NOMO-1 (cell line): Measurements from ENCODE around the gene MAD2L1.
"Not testable (repeated sequence)": the region's sequence is repeated elsewhere in the genome, so short reads cannot be mapped to it uniquely, and the experiment has no call there.

Source experiments
- DNase-seq, 2 experiments: peaks; one replicate each; lab custom pipeline; 2025; ENCODE audit not compliant: unreplicated experiment in 2 of 2; lab: John Stamatoyannopoulos, UW

The MAD2L1 gene

DNA sequence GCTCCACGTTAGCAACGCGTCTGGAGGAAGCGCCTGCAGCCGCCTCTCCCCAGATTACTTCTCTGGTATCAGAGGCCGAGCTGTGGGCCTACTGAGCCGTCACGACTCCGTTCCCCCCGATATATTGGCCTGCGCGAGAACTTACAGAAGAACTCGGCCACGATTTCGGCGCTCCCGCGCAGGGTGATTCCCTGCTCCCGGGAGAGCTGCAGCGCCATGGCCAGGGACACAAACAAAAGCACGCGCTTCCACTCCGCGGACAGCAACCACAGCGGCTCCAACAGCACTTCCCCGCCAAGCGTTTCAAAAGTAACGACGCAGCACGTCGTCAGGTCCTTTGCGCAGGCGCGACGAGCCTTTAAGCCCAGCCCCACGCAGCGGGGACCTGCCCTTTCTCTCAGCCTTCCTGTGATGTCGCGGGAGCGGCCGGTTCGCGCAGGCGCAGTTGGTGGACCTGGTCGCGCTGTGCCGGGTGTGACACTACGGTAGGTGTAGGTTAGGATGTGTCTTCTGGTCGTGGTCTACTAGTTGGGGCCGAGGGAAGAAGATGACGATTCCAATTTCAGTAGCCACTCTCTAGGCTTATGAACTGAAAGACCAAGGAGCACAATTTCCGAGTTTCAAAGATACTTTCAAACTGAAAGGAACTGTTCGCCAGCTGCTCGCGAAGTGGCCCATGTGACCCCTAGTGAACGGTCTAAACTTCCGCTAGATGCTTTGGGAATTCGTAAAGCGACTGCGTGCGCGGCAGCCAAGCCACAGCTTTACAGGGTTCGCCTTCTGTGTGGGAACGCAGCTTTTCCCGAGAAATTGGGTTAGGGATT lies at the start of gene MAD2L1:
Gene MAD2L1, minus strand, starts transcription at position 332 of the 824 bp plus-strand sequence. Its CDS starts 114 bp downstream, at position 218.
- peak; percentile 95 to 96 for DNase-seq

DNA sequence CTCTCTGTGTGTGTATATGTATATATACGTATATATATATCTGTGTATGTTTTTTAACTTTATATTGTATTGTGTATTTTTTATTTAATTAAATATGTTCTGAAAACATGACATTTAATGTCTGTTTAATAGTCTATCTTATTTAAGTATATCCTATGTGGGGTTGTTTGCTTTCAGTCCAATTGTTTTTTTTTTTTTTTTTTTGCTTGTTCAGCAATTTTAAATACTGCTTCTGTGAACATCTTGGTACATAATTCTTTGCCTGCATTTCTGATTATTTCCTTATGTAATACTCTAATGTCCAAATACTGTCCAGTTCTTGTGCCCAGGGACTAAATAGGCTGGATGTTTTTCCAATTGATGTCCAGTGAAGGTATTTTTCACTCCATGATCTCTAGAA lies 45.1 kb upstream of the MAD2L1 start:
- no peak for DNase-seq

DNA sequence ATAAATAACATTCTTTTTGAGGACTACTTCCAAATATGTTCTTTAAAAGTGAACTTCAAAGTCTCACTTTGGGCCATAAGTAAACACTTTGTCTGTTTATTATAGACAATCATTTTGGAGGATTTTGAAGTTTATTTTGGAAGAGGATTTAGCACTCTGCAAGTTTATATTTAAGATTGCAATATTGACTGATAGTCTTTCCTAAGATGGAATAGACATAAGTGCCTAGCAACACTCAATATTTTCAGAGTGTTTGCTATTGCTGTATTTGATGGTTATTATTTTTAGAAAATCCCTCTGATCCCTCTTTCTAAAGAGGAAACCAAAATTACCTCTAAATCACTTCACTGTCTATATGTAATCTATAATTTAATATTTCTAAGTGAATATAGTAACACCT lies 42.8 kb upstream of the MAD2L1 start:
- DNase-seq, result no peak

DNA sequence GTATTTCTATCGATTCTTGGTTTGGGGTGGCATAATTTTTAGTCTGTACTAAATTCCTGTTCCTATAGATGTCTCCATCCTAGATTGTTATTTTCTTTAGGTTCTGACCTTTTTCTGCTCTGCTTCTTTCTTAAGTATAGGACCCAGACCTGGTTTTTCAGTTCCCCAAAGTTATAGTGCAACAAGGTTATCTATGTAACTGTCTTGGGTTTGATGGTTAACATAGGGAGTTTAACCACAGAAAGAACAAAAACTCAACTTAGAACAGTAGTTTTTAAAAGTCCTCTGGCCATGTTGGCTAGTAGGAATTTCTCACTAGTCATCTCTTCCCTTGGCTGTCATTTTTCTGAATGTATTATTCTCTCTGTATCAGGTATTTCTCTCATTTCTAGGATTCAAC lies 38.8 kb upstream of the MAD2L1 start:
- no peak for DNase-seq

DNA sequence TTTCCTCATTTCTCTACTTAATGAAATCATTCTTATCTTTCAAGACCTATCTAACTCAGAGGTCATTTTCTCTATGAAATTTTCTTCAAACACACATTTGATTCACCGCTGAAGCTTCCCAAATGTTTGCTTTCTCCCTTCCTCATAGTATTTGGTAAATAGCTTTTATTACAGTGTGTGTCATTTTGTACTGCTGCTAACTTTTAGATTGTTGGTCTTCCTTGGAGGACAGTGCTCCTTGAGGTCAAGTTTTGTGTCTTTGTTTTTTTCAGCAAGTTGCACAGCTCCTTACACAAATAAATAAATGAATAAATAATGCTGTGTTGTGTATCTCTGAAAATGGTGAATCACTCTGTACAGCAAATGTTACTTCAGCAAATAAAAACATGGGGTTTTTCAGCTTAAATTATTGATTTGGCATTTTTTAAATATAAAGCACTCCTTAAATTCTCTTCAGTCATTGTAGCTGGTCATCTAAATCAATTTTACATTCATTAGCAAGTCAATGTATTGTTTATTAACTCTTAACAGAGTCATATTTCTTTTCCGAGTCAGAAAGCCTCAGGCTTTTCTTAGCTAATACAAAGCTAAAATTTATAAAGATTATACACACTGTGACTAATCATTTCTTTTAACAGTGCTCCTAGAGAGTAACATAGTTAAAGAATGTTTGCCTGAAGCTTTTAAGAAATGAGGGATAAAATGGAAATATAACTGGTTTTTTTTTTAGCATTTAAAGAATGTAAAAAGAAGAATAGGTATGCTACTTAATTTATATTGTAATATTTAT lies 30.1 kb upstream of the MAD2L1 start:
- DNase-seq, result no peak

DNA sequence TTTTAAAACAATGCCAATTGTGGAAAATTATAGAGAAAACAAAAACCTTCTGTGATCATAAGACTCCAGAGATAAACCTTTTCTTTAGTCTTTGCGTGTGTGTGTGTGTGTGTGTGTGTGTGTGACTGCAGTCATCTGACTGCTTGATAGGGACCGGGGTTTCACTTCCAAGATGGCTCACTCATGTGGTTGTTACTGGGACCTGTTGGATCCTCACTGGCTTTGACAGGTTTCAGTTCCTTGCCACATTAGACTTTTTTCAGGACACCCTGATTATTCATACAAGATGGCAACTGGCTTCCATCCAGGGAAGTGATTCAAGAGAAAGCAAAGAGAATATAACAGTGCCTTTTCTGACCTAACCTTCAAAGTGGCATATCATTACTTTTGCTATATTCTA lies 21.9 kb upstream of the MAD2L1 start:
- no peak for DNase-seq

DNA sequence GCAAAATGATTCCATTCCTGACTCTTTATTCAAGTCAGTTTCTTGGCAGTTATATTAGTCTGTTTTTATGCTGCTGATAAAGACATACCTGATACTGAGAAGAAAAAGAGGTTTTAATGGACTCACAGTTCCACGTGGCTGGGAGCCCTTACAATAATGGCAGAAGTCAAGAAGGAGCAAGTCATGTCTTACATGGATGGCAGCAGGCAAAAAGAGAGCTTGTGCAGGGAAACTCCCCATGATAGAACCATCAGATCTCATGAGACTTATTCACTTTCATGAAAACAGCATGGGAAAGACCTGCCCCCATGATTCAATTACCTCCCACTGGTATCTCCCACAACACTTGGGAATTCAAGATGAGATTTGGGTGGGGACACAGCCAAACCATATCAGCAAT lies 21.4 kb upstream of the MAD2L1 start:
- DNase-seq, result not testable (repeated sequence)

DNA sequence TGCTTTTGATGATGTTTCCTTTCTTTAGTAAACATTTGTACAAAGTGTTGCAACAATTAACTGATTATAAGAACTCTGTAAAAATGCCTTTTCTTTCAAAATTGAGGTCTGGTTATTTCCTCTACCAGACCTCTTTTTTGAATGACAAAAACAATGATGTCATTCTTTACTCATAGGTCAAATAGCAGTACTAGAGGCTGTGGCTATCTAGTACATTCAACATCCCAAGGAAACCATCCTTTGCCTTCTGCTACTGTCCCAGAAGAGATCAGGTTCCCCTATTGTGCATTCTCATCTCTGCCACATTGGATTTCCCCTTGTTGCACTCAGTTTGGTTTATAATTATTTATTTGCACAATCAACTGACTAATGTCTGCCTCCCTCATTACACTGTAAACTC lies 19.1 kb upstream of the MAD2L1 start:
- no peak for DNase-seq

DNA sequence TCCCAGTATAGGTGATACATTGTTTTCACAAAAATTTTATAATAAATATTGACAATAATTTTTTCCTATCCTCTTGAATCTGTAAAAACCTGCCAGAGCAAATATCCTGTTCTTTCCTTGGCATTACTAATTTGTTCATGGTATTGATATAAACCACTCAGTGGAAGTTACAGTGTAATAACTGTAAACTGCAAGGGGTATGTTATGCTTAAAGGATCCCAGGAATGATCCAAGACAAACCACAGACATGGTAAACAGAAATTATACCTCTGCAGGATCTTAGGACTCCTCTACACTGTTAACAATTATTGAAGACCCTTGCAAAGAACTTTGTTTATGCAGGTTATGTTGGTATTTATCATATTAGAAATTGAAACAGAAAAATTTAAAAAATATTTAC lies 17.7 kb upstream of the MAD2L1 start:
- DNase-seq, result no peak

DNA sequence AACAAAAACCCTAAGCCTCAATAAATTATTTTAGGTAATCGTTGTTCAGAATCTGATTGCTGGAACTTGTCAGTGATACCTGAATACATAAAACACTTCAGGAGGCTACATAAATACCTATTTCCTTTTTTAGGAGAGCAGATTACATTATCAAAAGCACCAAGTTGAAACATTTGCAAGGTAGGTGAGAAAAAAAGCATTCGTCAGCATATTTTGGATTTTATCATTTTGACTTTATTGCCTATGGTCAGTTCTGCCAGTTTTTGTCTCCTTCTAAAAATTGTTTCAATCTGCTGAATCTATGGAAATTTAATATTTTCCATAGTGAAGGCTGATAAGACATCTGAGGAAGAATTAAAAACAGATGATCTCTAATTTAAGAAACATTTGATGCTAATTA lies 16.5 kb upstream of the MAD2L1 start:
- no peak for DNase-seq

DNA sequence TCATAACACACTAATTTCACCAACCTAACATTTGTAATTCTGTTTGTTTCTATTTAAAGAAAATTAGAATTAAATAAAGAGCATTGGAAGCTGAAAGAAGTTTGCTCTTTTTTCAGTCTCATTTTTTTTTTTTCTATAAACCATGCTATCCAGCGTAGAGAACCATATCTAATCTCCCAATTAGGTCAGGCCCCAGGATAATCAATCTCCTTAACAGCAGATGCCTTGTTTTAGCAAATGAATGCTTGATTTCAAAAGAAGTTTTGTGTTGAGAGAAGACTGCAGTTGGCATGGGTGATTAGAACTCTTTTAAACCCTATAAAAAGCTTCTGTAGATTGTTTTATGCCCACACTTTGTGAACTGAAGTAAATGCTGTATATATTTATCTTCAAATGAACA lies 15.6 kb upstream of the MAD2L1 start:
- DNase-seq, result no peak

DNA sequence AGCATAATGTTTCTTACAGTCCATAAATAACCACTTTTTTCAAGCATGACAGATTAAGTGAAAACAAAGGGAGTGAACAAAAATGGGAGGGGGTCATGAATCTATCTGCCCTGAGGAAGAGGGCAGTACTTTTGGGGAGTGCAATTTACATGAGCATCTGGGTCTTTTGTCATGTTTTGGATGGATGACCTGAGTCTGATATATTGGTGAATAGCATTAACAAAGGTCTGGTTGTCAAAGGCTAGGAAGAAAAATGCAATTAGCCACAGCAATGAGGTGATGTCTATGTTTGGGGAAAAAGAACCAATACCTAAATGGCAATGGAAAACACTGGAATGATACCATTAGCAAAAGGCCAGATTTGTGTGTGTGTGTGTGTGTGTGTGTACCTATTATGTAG lies 15.1 kb upstream of the MAD2L1 start:
- DNase-seq, result no peak

DNA sequence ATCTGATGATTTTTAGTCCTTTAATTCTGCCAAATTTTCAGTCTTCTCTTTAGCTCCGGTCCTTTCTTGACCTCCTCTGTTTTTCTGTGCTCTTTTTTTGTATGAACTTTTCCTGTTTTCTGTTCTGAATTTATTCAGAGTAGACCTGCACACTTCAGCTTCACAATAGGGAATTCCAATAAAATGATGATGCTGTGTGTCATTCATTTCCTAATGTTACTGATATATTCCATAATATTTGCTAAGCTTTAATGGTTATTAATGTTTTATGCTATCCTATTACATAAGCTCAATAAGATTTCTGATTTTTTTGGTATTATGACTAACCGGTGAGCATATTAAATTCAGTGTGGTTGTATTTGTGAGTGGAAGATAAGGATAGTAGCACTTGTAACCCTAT lies 13.9 kb upstream of the MAD2L1 start:
- DNase-seq, result no peak

DNA sequence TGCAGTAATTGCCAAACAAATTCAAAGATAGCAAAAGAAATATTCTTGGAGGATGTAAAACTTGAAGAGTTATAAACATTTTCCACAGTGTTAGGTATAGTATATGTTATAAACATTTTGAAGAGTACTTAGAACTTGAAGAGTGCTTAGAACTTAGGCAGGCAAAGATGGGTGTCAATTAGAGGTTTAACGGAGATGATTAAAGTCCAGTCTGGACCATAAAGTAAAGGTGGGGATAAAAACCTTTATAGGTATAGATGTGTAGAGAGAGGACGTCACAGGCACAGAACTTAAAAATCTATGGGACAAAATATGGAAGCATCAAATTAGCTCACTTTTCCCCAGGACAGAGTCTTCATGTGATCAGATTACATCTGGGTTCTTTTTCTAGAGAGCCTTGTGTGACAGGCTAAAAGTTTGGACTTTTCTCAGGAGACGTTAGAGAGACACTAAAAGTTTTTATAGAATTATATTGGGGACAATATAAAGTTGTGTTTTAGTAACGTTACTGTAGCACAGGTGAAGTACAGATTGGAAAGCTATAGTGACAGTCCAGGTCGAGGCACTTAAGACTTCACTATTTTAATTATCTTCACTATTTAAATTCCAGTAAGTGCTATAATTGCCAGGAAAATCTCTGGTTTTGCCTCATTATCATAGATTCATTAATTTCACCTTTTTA lies 13.3 kb upstream of the MAD2L1 start:
- no peak for DNase-seq

DNA sequence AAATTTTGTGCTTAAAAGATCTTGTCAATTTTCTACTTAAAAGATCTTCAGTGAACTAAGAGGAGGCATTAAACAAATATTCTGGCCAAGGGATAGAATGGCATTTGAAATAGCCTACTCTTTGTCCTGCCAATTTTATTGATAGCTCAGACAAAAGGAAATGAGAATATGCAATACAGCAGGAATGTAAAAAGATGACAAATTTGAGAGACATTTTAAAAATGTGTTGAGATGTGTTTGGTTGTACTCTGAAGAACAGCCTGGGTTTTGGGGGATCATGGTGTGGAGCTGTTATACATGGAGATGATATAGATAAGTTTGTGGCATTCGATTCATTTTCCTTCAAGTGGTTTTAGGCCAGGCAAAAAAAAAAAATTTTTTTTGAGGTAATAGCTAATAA lies 11.6 kb upstream of the MAD2L1 start:
- DNase-seq, result no peak

DNA sequence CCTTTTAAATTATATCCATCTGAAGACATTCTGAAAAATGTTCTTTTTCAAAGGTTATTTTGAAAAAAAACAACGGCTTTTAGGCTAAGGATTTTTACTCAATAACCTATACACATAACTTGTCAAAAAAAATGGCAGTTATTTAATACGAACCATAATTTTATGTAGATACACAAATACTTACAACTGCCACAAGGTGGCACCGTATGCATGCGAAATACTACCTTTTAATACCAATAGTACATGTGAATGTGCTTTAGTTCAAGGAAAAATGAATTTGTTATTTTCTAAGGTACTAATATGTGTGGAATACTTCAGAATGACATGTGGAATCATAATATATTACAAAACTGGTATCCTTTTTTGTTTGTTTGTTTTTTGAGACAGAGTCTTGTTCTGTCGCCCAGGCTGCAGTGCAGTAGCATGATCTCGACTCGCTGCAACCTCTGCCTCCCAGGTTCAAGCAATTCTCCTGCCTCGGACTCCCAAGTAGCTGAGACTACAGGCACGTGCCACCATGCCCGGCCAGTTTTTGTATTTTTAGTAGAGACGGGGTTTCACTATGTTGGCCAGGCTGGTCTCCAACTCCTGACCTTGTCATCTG lies 4.6 kb upstream of the MAD2L1 start:
- peak; percentile 26 to 41 for DNase-seq

DNA sequence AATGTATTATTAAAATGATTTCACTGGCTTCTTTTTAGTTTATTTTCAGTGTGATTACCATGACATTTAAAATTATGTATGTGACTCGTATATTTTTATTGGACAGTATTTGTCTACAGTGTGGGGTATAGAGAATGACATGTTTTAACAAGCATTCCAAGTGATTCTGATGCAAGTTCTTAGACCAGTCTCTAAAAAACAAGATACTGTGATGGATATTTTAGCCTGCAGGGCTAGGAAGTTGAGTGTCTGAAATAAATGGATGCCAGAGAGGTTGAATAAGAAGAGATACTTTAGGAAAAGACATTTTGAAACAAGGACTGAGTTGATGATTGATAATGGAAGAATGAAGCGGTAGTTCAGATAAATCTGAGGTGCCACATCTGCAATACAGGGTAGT lies 3.5 kb upstream of the MAD2L1 start:
- no peak for DNase-seq

DNA sequence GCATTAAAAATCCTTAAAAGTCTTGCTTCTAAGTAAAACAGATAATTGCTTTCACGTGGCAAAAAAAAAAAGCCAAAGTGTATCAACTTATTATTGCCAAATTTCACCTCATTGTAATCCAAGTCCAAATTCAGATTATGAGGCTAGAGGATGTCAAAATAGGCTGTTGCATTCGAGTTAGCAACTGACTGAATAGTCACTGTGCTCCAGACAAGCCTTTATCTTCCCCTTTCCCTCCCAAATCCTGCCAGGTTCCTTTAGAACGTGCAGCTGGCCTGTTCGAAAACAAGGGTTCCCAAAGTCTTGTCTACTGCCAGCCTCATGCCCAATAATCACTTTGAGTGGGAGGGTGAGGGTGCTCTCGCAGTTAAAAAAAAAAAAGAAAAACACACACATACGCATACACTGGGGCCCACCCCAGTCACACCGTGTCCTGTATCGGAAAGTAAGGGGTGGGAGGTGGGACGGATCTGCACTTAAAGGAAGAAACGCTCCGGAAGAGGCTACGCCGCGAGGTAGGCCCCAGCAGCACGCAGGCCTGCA lies 603 bp downstream of the MAD2L1 start:
- DNase-seq, result peak in 1 of 2 experiments; percentile 80

DNA sequence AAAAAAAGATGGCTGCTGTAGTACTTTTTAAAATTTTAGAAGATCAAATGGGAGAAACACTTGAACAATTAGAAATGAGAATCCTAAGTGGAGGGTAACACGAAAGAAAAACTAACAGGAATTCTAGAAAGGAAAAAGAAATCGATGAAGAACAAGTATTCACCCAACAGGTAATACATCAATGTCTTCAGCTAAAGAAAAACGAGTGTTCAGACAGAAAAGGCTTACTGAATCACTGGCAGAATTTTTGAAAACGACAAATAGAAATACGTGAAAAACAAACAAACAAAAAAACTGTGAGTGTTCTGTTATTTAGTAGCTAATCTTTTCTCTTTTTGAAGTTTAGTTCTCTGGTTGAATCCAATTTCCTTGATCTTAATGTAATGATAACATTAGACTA lies 1.8 kb downstream of the MAD2L1 start:
- no peak for DNase-seq

DNA sequence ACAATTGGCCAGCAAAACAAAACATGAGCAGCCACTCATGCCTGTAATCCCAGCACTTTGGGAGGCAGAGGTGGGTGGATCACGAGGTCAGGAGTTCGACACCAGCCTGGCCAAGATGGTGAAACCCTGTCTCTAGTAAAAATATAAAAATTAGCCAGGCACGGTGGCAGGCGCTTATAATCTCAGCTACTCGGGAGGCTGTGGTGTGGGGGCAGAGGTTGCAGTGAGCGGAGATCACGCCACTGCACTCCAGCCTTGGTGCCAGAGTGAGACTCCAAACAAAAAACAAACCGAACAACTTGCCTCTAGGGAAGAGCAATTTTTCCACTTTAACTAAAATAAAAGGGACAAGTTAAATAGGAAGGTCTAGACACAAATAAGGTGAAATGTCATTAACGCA lies 2.9 kb downstream of the MAD2L1 start:
- not testable (repeated sequence) for DNase-seq

DNA sequence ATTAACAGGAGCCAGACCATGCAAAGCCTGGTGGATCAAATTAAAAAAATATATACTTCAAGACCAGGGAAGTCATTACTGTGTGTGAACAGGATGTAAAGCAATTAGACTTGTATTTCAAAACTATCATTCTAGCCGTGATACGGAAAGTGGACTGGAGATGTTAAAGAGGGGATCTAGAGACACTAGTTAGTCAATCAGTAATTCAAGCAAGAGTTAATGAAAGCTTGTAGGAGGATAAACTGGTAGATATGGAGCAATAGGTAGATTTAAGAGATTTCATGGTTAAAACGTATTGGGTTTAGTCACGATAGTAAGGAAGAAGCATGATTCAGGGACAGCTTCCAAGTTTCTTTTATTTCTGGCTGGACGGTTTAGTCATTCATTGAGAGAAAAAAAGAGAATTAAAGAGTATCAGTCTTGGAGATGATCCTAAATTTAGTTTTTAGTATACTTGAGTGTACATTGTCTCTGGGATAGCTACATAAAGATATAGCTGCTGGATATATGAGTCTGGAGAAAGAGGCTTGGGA lies 3.9 kb downstream of the MAD2L1 start:
- DNase-seq, result no peak
